CD4-positive, CD25-positive, alpha-beta regulatory T cell (primary cell): ENCODE results near the gene NKAIN4. TPM values are rescaled to one million over a fixed set of nuclear protein-coding genes. Genes with fewer than 3 reads are reported as not detected.

Source experiments
- ATAC-seq, 2 donors: fragments of 150-1000 bp; cut with Tn5 transposase; one replicate each; pipeline ENCODE4 v1.10.0; 2021; ENCODE audit warnings: low read depth in 2 of 2, moderate number of reproducible peaks in 2 of 2, moderate library complexity in 1 of 2
- DNase-seq, 3 donors: peaks; one replicate each; pipeline versions ENCODE4 v3.0.0 to v3.0.0-alpha.2; 2012 to 2022; ENCODE audit warnings: mixed read lengths in 1 of 3
- H3K27ac ChIP-seq: one replicate; pipeline ENCODE4 v1.7.0; 2013; ENCODE audit warnings: mild to moderate bottlenecking, low read length; ENCODE audit not compliant: insufficient read depth, poor library complexity, severe bottlenecking
- H3K27me3 ChIP-seq: one replicate; pipeline ENCODE4 v1.7.0; 2013; ENCODE audit warnings: low read length; ENCODE audit not compliant: control insufficient read depth, insufficient read depth
- H3K36me3 ChIP-seq: one replicate; pipeline ENCODE4 v1.7.0; 2013; ENCODE audit warnings: mild to moderate bottlenecking, low read length, moderate library complexity; ENCODE audit not compliant: control insufficient read depth, insufficient read depth
- H3K4me1 ChIP-seq: 2 replicates; pipeline ENCODE4 v1.7.0; 2013; ENCODE audit warnings: mild to moderate bottlenecking, low read length; ENCODE audit not compliant: insufficient read depth, control insufficient read depth, poor library complexity, severe bottlenecking
- H3K4me3 ChIP-seq: one replicate; pipeline ENCODE4 v1.7.0; 2013; ENCODE audit warnings: low read depth, mild to moderate bottlenecking, low read length, moderate library complexity
- H3K9me3 ChIP-seq, 2 experiments: 1 replicate in 1 of 2; 2 replicates in 1 of 2; pipeline ENCODE4 v1.7.0; 2013; ENCODE audit warnings: low read length in 2 of 2, mild to moderate bottlenecking in 1 of 2, moderate library complexity in 1 of 2; ENCODE audit not compliant: control insufficient read depth in 2 of 2
- H3K27ac Mint-ChIP-seq, 3 donors: one replicate each; pipeline ENCODE4 v1.8.0; 2020 to 2022; ENCODE audit warnings: mild to moderate bottlenecking in 3 of 3, mixed read lengths in 3 of 3, moderate library complexity in 2 of 3
- H3K27me3 Mint-ChIP-seq: one replicate; pipeline ENCODE4 v1.8.0; 2022; ENCODE audit warnings: mild to moderate bottlenecking, mixed read lengths
- H3K36me3 Mint-ChIP-seq: one replicate; pipeline ENCODE4 v1.8.0; 2020; ENCODE audit warnings: mixed read lengths
- H3K4me1 Mint-ChIP-seq, 4 donors: one replicate each; pipeline ENCODE4 v1.8.0; 2020 to 2022; ENCODE audit warnings: mixed read lengths in 4 of 4, mild to moderate bottlenecking in 1 of 4
- H3K4me3 Mint-ChIP-seq, 4 donors: one replicate each; pipeline ENCODE4 v1.8.0; 2020 to 2022; ENCODE audit warnings: mild to moderate bottlenecking in 4 of 4, mixed read lengths in 4 of 4, moderate library complexity in 3 of 4
- H3K9me3 Mint-ChIP-seq, 7 donors: one replicate each; pipeline ENCODE4 v1.8.0; 2020 to 2022; ENCODE audit warnings: mixed read lengths in 7 of 7, mild to moderate bottlenecking in 3 of 7, moderate library complexity in 2 of 7
- polyA plus RNA-seq, 4 donors: library from polyadenylated mRNA; unstranded; fragments of 300-500 nt; fragmentation: Illumina TruSeq; gene quantifications; one replicate each; pipeline ENCODE4 v1.2.3, GENCODE V29; 2021
- total RNA-seq: library from RNA; stranded (reverse); gene quantifications from one replicate; pipeline ENCODE4 v1.2.3, GENCODE V29; 2022

NKAIN4 gene
- total and polyA plus RNA-seq, 5 donors from 2014 or later: not detected

DNA sequence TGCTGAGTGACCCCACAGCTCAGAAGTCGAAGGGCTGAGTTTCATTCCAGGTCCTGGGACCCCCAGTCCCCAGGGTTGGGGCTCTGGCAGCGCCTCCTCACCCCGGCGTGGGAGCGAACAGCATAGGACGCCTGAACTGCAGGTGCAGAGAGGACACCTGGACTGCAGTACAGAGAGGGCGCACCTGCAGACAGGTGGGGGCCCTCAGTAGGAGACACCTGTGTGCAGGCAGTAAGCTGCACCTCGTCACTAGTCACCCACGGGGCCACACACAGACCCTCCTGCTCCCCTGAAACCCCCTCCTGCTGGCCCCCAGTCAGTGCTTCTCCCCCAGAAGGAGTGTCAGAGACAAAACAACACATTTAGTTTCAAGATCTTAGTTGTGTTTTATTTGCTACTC, 8.6 kb upstream of the NKAIN4 start:
- H3K36me3 Mint-ChIP-seq: no peaks in the 10 kb centered on the region
- Histone ChIP-seq H3K4me3 (no peak overlapping the region), H3K27ac (no peak overlapping the region), H3K36me3 (no peaks in the 10 kb centered on the region), H3K4me1 (peaks cover 7% of the 10 kb centered on the region), H3K9me3 (no peaks in the 10 kb centered on the region), H3K27me3 (no peaks in the 10 kb centered on the region)
- no peak for DNase-seq
- H3K27ac Mint-ChIP-seq: no peak overlapping the region
- peaks cover 0 to 1% (median 0%) of the 10 kb centered on the region in 7 donors for H3K9me3 Mint-ChIP-seq
- H3K4me3 Mint-ChIP-seq: no peak overlapping the region
- H3K27me3 Mint-ChIP-seq: peaks cover 9% of the 10 kb centered on the region
- no peak for ATAC-seq
- H3K4me1 Mint-ChIP-seq: peaks cover 0 to 2% (median 0%) of the 10 kb centered on the region in 4 donors

GRCh38 chr20:63261795-63262528, 7.7 kb upstream of the NKAIN4 start:
- peak overlapping the region in 2 of 3 donors; percentile 35 to 78 for H3K27ac Mint-ChIP-seq
- H3K27me3 Mint-ChIP-seq: peaks cover 9% of the 10 kb centered on the region
- Histone ChIP-seq H3K27ac (no peak overlapping the region), H3K4me1 (peaks cover 7% of the 10 kb centered on the region), H3K4me3 (no peak overlapping the region), H3K36me3 (no peaks in the 10 kb centered on the region), H3K27me3 (peaks cover under 1% of the 10 kb centered on the region), H3K9me3 (no peaks in the 10 kb centered on the region)
- no peaks in the 10 kb centered on the region for H3K36me3 Mint-ChIP-seq
- H3K4me3 Mint-ChIP-seq: no peak overlapping the region
- H3K9me3 Mint-ChIP-seq: peaks cover 0 to 1% (median 0%) of the 10 kb centered on the region in 7 donors
- DNase-seq (peak in 1 of 3 donors; percentile 14), ATAC-seq (no peak)
- H3K4me1 Mint-ChIP-seq: peaks cover 0 to 2% (median 0%) of the 10 kb centered on the region in 4 donors

GRCh38 chr20:63261060-63261794, 7.0 kb upstream of the NKAIN4 start:
- Histone ChIP-seq H3K9me3 (no peaks in the 10 kb centered on the region), H3K4me3 (no peak overlapping the region), H3K36me3 (no peaks in the 10 kb centered on the region), H3K4me1 (peaks cover 7% of the 10 kb centered on the region), H3K27ac (no peak overlapping the region), H3K27me3 (peaks cover 3% of the 10 kb centered on the region)
- no peak overlapping the region for H3K27ac Mint-ChIP-seq
- ATAC-seq (no peak), DNase-seq (no peak)
- H3K4me3 Mint-ChIP-seq: no peak overlapping the region
- peaks cover 14% of the 10 kb centered on the region for H3K27me3 Mint-ChIP-seq
- no peaks in the 10 kb centered on the region for H3K36me3 Mint-ChIP-seq
- peaks cover 0 to 1% (median 0%) of the 10 kb centered on the region in 7 donors for H3K9me3 Mint-ChIP-seq
- H3K4me1 Mint-ChIP-seq: peaks cover 0 to 2% (median 0%) of the 10 kb centered on the region in 4 donors

- ATAC-seq (no peak), DNase-seq (no peak)
- Histone ChIP-seq H3K4me1 (peaks cover 7% of the 10 kb centered on the region), H3K4me3 (no peak overlapping the region), H3K36me3 (no peaks in the 10 kb centered on the region), H3K27me3 (peaks cover 3% of the 10 kb centered on the region), H3K27ac (no peak overlapping the region), H3K9me3 (no peaks in the 10 kb centered on the region)
- Mint-ChIP-seq H3K4me3 (no peak overlapping the region), H3K36me3 (no peaks in the 10 kb centered on the region), H3K9me3 (peaks cover 0 to 1% (median 0%) of the 10 kb centered on the region in 7 donors), H3K27ac (no peak overlapping the region), H3K27me3 (peaks cover 18% of the 10 kb centered on the region), H3K4me1 (peaks cover 0 to 4% (median 2%) of the 10 kb centered on the region in 4 donors)
These were observed 6.3 kb upstream of the NKAIN4 start for GRCh38 chr20:63260521-63260920.

- no peaks in the 10 kb centered on the region for H3K9me3 ChIP-seq
- no peaks in the 10 kb centered on the region for H3K36me3 ChIP-seq
- no peak overlapping the region for H3K27ac ChIP-seq
- H3K27ac Mint-ChIP-seq: no peak overlapping the region
- no peak for ATAC-seq
- H3K4me1 ChIP-seq: peaks cover 7% of the 10 kb centered on the region
- H3K36me3 Mint-ChIP-seq: no peaks in the 10 kb centered on the region
- peaks cover 3% of the 10 kb centered on the region for H3K27me3 ChIP-seq
- peaks cover 21% of the 10 kb centered on the region for H3K27me3 Mint-ChIP-seq
- no peak for DNase-seq
- no peaks in the 10 kb centered on the region for H3K9me3 Mint-ChIP-seq
- H3K4me3 Mint-ChIP-seq: no peak overlapping the region
- H3K4me1 Mint-ChIP-seq: peaks cover 0 to 7% (median 3%) of the 10 kb centered on the region in 4 donors
- H3K4me3 ChIP-seq: no peak overlapping the region
These were observed 5.6 kb upstream of the NKAIN4 start for GRCh38 chr20:63259734-63260460.

- Histone ChIP-seq H3K27ac (no peak overlapping the region), H3K27me3 (peaks cover 3% of the 10 kb centered on the region), H3K36me3 (no peaks in the 10 kb centered on the region), H3K9me3 (no peaks in the 10 kb centered on the region), H3K4me1 (peaks cover 7% of the 10 kb centered on the region), H3K4me3 (no peak overlapping the region)
- Mint-ChIP-seq H3K4me1 (peaks cover 0 to 7% (median 3%) of the 10 kb centered on the region in 4 donors), H3K27ac (no peak overlapping the region), H3K27me3 (peaks cover 21% of the 10 kb centered on the region), H3K9me3 (no peaks in the 10 kb centered on the region), H3K4me3 (no peak overlapping the region), H3K36me3 (no peaks in the 10 kb centered on the region)
- no peak for ATAC-seq
- DNase-seq: no peak
These were observed 4.5 kb upstream of the NKAIN4 start for GRCh38 chr20:63258781-63259180.

DNA sequence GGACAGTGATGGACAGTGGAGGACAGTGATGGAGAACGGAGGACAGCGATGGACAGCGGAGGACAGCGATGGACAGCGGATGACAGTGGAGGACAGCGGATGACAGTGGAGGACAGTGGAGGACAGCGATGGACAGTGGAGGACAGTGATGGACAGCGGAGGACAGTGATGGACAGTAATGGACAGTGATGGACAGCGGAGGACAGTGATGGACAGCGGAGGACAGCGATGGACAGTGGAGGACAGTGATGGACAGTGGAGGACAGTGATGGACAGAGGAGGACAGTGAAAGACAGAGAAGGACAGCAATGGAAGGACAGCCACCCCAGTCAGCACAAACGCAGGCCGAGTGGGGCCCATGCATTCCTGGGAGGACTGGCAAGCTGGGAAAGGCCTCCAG, 3.4 kb upstream of the NKAIN4 start:
- H3K9me3 ChIP-seq: no peaks in the 10 kb centered on the region
- Mint-ChIP-seq H3K27me3 (peaks cover 27% of the 10 kb centered on the region), H3K9me3 (no peaks in the 10 kb centered on the region), H3K36me3 (no peaks in the 10 kb centered on the region), H3K27ac (no peak overlapping the region), H3K4me1 (peaks cover 0 to 13% (median 3%) of the 10 kb centered on the region in 4 donors), H3K4me3 (no peak overlapping the region)
- H3K4me3 ChIP-seq: no peak overlapping the region
- DNase-seq (no peak), ATAC-seq (no peak)
- H3K27me3 ChIP-seq: peaks cover 6% of the 10 kb centered on the region
- H3K4me1 ChIP-seq: peaks cover 7% of the 10 kb centered on the region
- no peak overlapping the region for H3K27ac ChIP-seq
- no peaks in the 10 kb centered on the region for H3K36me3 ChIP-seq
